GM12878 (cell line): Measurements from ENCODE around the gene FCRLB. TPM values are rescaled to one million over a fixed set of nuclear protein-coding genes. Genes with fewer than 3 reads are reported as not detected.

Source experiments
- FOS ChIP-seq: IDR thresholded peaks from 3 replicates; pipeline ENCODE4 v1.6.1; 2011; ENCODE audit warnings: borderline replicate concordance; ENCODE audit not compliant: insufficient read length; ENCODE audit errors: extremely low read depth
- KLF5 ChIP-seq: fragments of 450-650 bp; IDR thresholded peaks from 2 replicates; pipeline ENCODE4 v1.6.1; 2014; ENCODE audit warnings: mild to moderate bottlenecking; ENCODE audit not compliant: partially characterized antibody
- NKRF ChIP-seq: fragments of 450-650 bp; conservative IDR thresholded peaks from 2 replicates; pipeline ENCODE4 v1.6.1; 2017; ENCODE audit warnings: mild to moderate bottlenecking, moderate library complexity
- PKNOX1 ChIP-seq: fragments of 450-650 bp; IDR thresholded peaks from 2 replicates; pipeline ENCODE4 v1.6.1; 2016; ENCODE audit warnings: mild to moderate bottlenecking
- POLR2A ChIP-seq: IDR thresholded peaks from 2 replicates; pipeline ENCODE4 v1.6.1; 2011; ENCODE audit warnings: low read depth, mild to moderate bottlenecking, low read length
- POLR2AphosphoS5 ChIP-seq: IDR thresholded peaks from 2 replicates; pipeline ENCODE4 v1.6.1; 2011; ENCODE audit warnings: mild to moderate bottlenecking, low read length, inconsistent platforms
- RELB ChIP-seq: fragments of 450-650 bp; IDR thresholded peaks from 2 replicates; pipeline ENCODE4 v1.6.1; 2017; ENCODE audit warnings: low read depth, mild to moderate bottlenecking, moderate library complexity
- RUNX3 ChIP-seq: IDR thresholded peaks from 2 replicates; pipeline ENCODE4 v1.6.1; 2012; ENCODE audit warnings: low read length, inconsistent platforms
- SIX5 ChIP-seq: IDR thresholded peaks from 2 replicates; pipeline ENCODE4 v1.6.1; 2011; ENCODE audit warnings: mild to moderate bottlenecking, low read depth, low read length, moderate library complexity; ENCODE audit not compliant: severe bottlenecking
- SMAD1 ChIP-seq: fragments of 450-650 bp; IDR thresholded peaks from 2 replicates; pipeline ENCODE4 v1.6.1; 2018; ENCODE audit warnings: mild to moderate bottlenecking, low read depth; ENCODE audit not compliant: partially characterized antibody
- TCF3 ChIP-seq: IDR thresholded peaks from 2 replicates; pipeline ENCODE4 v1.6.1; 2012; ENCODE audit warnings: low read depth, mild to moderate bottlenecking, low read length, borderline replicate concordance; ENCODE audit not compliant: insufficient read depth
- USF2 ChIP-seq: IDR thresholded peaks from 2 replicates; pipeline ENCODE4 v1.6.1; 2011; ENCODE audit warnings: low read depth, low read length, improper control_type of control experiment, borderline replicate concordance
- ZBED1 ChIP-seq: IDR thresholded peaks from 2 replicates; pipeline ENCODE4 v1.6.1; 2016; ENCODE audit warnings: borderline replicate concordance
- ZNF207 ChIP-seq: fragments of 450-650 bp; IDR thresholded peaks from 2 replicates; pipeline ENCODE4 v1.6.1; 2014; ENCODE audit warnings: antibody characterized with exemption, mild to moderate bottlenecking, borderline replicate concordance
- ZNF622 ChIP-seq: fragments of 450-650 bp; IDR thresholded peaks from 2 replicates; pipeline ENCODE4 v1.6.1; 2017; ENCODE audit warnings: mild to moderate bottlenecking, inconsistent platforms
- polyA plus RNA-seq, 11 experiments: library from polyadenylated mRNA; depleted of rRNA in 4 of 11; unstranded in 6 of 11; stranded (reverse) in 5 of 11; fragments of >200 nt; fragmentation: Nextera tagmentation in 4 of 11; fragmentation: Illumina TruSeq in 1 of 11; extraction: Ambion mirVana in 4 of 11; extraction: Trizol in 1 of 11; gene quantifications; 1 replicate in 1 of 11; 2 replicates in 10 of 11; pipeline versions ENCODE4 v1.2.1 to v1.2.3, GENCODE V29; 2011 to 2016; ENCODE audit warnings: inconsistent platforms in 2 of 11, missing spikeins in 2 of 11, low read depth in 1 of 11
- total RNA-seq, 4 experiments: library from RNA; depleted of rRNA in 3 of 4; stranded (reverse); fragments of >200 nt in 3 of 4; fragmentation: Illumina TruSeq in 1 of 4; extraction: Trizol in 1 of 4; gene quantifications; 2 replicates each; pipeline versions ENCODE4 v1.2.1 to v1.2.3, GENCODE V29; 2013 to 2021

The FCRLB gene
- total and polyA plus RNA-seq, 10 of the 15 experiments (the other 5 are each of a cell fraction or from before 2014, with no cell fraction given), result 0.55 to 11.7 (median 5.6) TPM

- TF ChIP-seq NKRF (no peak), SMAD1 (no peak), RUNX3 (no peak), ZBED1 (no peak), SIX5 (no peak), POLR2AphosphoS5 (no peak), POLR2A (no peak), ZNF622 (no peak), ZNF207 (no peak), RELB (no peak), USF2 (no peak), KLF5 (no peak), TCF3 (no peak), FOS (no peak), PKNOX1 (no peak)
Observed at GRCh38 chr1:161743231-161743630, 21.9 kb downstream of the FCRLB start (continued).
